DND-41 (cell line): ENCODE results near the gene SPP2.

Source experiments
- ATAC-seq: fragments of 200-7000 bp; cut with Tn5 transposase; 3 replicates; pipeline ENCODE4 v1.9.1; 2021; ENCODE audit warnings: low read depth; ENCODE audit not compliant: insufficient read depth
- DNase-seq: peaks from one replicate; pipeline ENCODE4 v3.0.0-alpha.2; 2020
- H2AFZ ChIP-seq: 2 replicates; pipeline ENCODE4 v1.6.0; 2012; ENCODE audit warnings: low read depth, low read length
- H3K27ac ChIP-seq: 2 replicates; pipeline ENCODE4 v1.5.1; 2012; ENCODE audit warnings: low read length, inconsistent platforms
- H3K27me3 ChIP-seq: fragments of 200-600 bp; sonication (generic); 2 replicates; pipeline ENCODE4 v1.6.0; 2012; ENCODE audit warnings: low read length, mild to moderate bottlenecking, inconsistent platforms; ENCODE audit not compliant: insufficient read depth, poor library complexity
- H3K36me3 ChIP-seq: 2 replicates; pipeline ENCODE4 v1.5.1; 2012; ENCODE audit warnings: low read length, inconsistent platforms; ENCODE audit not compliant: insufficient read depth
- H3K4me1 ChIP-seq: 2 replicates; pipeline ENCODE4 v1.5.1; 2012; ENCODE audit warnings: mild to moderate bottlenecking, low read length; ENCODE audit not compliant: insufficient read depth
- H3K4me2 ChIP-seq: 2 replicates; pipeline ENCODE4 v1.6.0; 2012; ENCODE audit warnings: mild to moderate bottlenecking, moderate library complexity, low read length, inconsistent platforms; ENCODE audit not compliant: insufficient read depth
- H3K4me3 ChIP-seq, 2 experiments: fragments of 200-600 bp in 1 of 2; shearing (Covaris generic) in 1 of 2; 2 replicates each; pipeline ENCODE4 v1.5.1; 2012 to 2016; ENCODE audit warnings: inconsistent platforms in 2 of 2, low read length in 2 of 2, mild to moderate bottlenecking in 2 of 2, low read depth in 1 of 2, moderate library complexity in 1 of 2
- H3K79me2 ChIP-seq: 2 replicates; pipeline ENCODE4 v1.6.0; 2012; ENCODE audit warnings: low read length, inconsistent platforms; ENCODE audit not compliant: insufficient read depth
- H3K9ac ChIP-seq: 2 replicates; pipeline ENCODE4 v1.6.0; 2012; ENCODE audit warnings: low read depth, mild to moderate bottlenecking, inconsistent platforms, low read length, moderate library complexity
- H3K9me3 ChIP-seq: 2 replicates; pipeline ENCODE4 v1.5.1; 2012; ENCODE audit warnings: low read length, moderate library complexity, mild to moderate bottlenecking, inconsistent platforms; ENCODE audit not compliant: insufficient read depth, severe bottlenecking
- H4K20me1 ChIP-seq: 2 replicates; pipeline ENCODE4 v1.6.0; 2012; ENCODE audit warnings: low read length; ENCODE audit not compliant: insufficient read depth
- EZH2 ChIP-seq: IDR thresholded peaks from 3 replicates; pipeline ENCODE4 v1.6.1; 2012; ENCODE audit warnings: borderline replicate concordance, low read depth, mild to moderate bottlenecking, moderate library complexity, low read length, inconsistent platforms; ENCODE audit not compliant: severe bottlenecking
- TF ChIP-seq, protein P1 (sequence below): IDR thresholded peaks from 2 replicates; pipeline ENCODE4 v1.5.1; 2012; ENCODE audit warnings: borderline replicate concordance, low read length, moderate library complexity, mild to moderate bottlenecking; ENCODE audit not compliant: poor library complexity, severe bottlenecking; ENCODE audit errors: extremely low read depth

SPP2 gene

DNA sequence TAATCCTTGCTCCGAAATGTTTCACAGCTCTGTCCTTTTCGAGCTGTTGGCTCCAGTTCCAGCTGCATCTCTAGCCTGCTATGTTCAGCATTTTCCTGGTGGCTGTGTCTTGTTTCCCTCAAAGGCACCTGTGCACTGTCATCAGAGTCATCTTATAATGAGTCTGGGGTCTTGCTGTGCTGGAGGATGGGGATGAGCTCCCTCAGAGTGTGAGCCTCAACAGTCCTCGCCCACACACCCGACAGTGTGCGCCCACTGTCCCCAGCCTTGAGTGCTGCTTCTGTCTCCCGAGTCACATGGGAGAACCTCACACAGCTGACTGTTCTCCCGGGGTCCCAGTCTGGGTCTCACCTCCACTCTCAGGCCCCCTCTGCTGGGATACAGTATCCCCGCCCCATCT, 25.4 kb downstream of the SPP2 start:
- H4K20me1 ChIP-seq = no peaks in the 10 kb centered on the region
- no peak overlapping the region for H3K9ac ChIP-seq
- no peaks in the 10 kb centered on the region for H3K9me3 ChIP-seq
- H3K4me2 ChIP-seq = no peak overlapping the region
- no peak overlapping the region for H3K27ac ChIP-seq
- no peaks in the 10 kb centered on the region for H3K36me3 ChIP-seq
- no peaks in the 10 kb centered on the region for H3K79me2 ChIP-seq
- H2AFZ ChIP-seq = no peak overlapping the region
- TF ChIP-seq, protein P1, sequence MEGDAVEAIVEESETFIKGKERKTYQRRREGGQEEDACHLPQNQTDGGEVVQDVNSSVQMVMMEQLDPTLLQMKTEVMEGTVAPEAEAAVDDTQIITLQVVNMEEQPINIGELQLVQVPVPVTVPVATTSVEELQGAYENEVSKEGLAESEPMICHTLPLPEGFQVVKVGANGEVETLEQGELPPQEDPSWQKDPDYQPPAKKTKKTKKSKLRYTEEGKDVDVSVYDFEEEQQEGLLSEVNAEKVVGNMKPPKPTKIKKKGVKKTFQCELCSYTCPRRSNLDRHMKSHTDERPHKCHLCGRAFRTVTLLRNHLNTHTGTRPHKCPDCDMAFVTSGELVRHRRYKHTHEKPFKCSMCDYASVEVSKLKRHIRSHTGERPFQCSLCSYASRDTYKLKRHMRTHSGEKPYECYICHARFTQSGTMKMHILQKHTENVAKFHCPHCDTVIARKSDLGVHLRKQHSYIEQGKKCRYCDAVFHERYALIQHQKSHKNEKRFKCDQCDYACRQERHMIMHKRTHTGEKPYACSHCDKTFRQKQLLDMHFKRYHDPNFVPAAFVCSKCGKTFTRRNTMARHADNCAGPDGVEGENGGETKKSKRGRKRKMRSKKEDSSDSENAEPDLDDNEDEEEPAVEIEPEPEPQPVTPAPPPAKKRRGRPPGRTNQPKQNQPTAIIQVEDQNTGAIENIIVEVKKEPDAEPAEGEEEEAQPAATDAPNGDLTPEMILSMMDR = no peak
- no peak for TF ChIP-seq EZH2
- DNase-seq (no peak), ATAC-seq (no peak)
- no peaks in the 10 kb centered on the region for H3K27me3 ChIP-seq
- no peaks in the 10 kb centered on the region; the same call in 1 of the 2 replicates for H3K4me1 ChIP-seq
- no peak overlapping the region for H3K4me3 ChIP-seq

DNA sequence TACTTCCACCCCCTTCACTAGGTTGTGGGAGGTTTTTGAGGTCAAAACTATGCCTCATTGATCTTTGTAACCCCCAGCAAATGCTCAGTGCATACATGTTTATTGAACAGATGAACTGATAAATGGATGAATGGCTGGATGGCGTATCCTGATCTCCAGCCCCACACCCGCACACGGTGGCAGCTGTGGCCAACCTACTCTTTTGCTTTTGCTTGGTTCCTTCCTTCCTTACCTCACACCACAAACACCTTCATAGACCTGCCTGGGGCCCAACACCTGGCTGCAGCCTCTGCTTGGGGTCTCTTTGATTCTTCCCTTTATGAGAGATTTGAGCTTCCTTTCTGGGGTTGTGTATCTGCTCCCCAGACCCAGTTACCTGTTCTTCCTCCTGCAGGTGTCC, 25.9 kb downstream of the SPP2 start:
- no peak overlapping the region for H3K27ac ChIP-seq
- H3K27me3 ChIP-seq = no peaks in the 10 kb centered on the region
- H4K20me1 ChIP-seq = no peaks in the 10 kb centered on the region
- no peaks in the 10 kb centered on the region for H3K79me2 ChIP-seq
- no peaks in the 10 kb centered on the region; the same call in 1 of the 2 replicates for H3K4me1 ChIP-seq
- H3K9ac ChIP-seq = no peak overlapping the region
- DNase-seq (no peak), ATAC-seq (no peak)
- no peak overlapping the region for H2AFZ ChIP-seq
- H3K9me3 ChIP-seq = no peaks in the 10 kb centered on the region
- H3K4me2 ChIP-seq = no peak overlapping the region
- H3K36me3 ChIP-seq = no peaks in the 10 kb centered on the region
- TF ChIP-seq, protein P1 = no peak
- no peak for TF ChIP-seq EZH2
- no peak overlapping the region for H3K4me3 ChIP-seq

DNA sequence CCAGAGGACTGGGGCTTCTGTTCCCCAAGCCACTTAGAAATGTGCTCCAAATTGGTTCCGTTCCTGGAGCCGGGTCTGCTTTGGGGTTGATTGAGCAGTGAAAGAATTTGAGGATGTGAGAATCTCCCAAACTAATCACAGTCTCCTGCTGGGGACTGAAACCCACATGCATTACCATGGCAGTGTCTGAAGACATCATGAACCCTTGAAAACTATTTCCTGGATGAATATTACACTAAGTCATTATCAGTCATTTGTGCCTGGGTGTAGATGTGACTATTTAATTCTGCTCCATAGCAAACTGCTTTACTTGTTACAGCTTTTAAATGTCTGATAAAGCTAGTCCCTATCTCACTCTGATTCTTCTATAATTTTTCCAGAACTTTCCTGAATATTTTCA, 27.6 kb downstream of the SPP2 start:
- H3K36me3 ChIP-seq = no peaks in the 10 kb centered on the region
- no peak overlapping the region for H3K27ac ChIP-seq
- ATAC-seq = no peak
- DNase-seq = no peak
- no peak overlapping the region for H3K9ac ChIP-seq
- H3K4me1 ChIP-seq = no peaks in the 10 kb centered on the region
- TF ChIP-seq EZH2 = no peak
- TF ChIP-seq, protein P1 = no peak
- no peaks in the 10 kb centered on the region for H4K20me1 ChIP-seq
- no peaks in the 10 kb centered on the region for H3K79me2 ChIP-seq
- H3K4me3 ChIP-seq = no peak overlapping the region
- no peaks in the 10 kb centered on the region for H3K9me3 ChIP-seq
- H2AFZ ChIP-seq = no peak overlapping the region
- no peaks in the 10 kb centered on the region for H3K27me3 ChIP-seq
- H3K4me2 ChIP-seq = no peak overlapping the region
